Thyroid gland (tissue), 4 donors: ENCODE results near the gene CPXM2.

Source experiments
- POLR2A ChIP-seq, 2 donors: fragments of 450-650 bp; IDR thresholded peaks; one replicate each; pipeline ENCODE4 v1.6.1; 2017; ENCODE audit warnings: antibody characterized with exemption in 2 of 2, mild to moderate bottlenecking in 2 of 2, moderate library complexity in 1 of 2
- TF ChIP-seq, protein P1 (sequence below), 6 experiments: fragments of 200-600 bp in 3 of 6; fragments of 450-650 bp in 3 of 6; sonication (generic) in 3 of 6; IDR thresholded peaks; one replicate each; pipeline ENCODE4 v1.5.1; 2016 to 2019; ENCODE audit warnings: antibody characterized with exemption in 6 of 6, mild to moderate bottlenecking in 2 of 6, inconsistent platforms in 1 of 6, moderate library complexity in 1 of 6

DNA sequence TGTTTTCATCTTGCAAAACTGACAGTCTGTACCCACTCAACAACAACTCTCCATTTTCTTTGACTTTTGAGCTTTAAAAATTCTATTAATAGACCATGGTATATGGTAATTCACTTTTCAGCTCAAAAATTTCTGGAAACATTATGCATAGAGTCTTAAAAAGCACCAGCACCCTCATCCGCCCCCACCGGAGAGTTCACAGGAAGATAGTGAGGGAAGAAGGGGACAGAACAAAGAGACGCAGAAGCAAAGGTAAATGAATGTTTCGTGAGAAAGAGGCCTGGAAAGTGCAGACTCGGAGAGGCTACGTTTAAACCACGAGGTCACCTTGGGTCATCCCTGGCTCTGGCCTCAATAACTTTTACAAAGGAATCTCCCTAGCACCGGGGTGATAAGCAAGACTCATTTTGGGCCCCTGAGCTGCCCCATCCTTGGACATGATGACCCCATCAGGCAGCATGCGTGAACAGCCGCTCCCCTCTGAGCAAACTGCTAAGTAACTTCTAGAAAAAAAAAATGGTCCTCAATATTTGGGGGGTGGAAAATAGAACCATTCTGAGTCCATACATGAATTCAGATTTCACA lies 96.3 kb downstream of the CPXM2 start:
- TF ChIP-seq, protein P1, sequence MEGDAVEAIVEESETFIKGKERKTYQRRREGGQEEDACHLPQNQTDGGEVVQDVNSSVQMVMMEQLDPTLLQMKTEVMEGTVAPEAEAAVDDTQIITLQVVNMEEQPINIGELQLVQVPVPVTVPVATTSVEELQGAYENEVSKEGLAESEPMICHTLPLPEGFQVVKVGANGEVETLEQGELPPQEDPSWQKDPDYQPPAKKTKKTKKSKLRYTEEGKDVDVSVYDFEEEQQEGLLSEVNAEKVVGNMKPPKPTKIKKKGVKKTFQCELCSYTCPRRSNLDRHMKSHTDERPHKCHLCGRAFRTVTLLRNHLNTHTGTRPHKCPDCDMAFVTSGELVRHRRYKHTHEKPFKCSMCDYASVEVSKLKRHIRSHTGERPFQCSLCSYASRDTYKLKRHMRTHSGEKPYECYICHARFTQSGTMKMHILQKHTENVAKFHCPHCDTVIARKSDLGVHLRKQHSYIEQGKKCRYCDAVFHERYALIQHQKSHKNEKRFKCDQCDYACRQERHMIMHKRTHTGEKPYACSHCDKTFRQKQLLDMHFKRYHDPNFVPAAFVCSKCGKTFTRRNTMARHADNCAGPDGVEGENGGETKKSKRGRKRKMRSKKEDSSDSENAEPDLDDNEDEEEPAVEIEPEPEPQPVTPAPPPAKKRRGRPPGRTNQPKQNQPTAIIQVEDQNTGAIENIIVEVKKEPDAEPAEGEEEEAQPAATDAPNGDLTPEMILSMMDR (IDR thresholded peaks at IDR 0.05), result no peak
- no peak for TF ChIP-seq POLR2A (IDR thresholded peaks at IDR 0.05)
